ENCODE results near the gene IL32.

Gene IL32

GRCh38 chr16:3027983-3028715 is 37.3 kb upstream of the IL32 start:
- DNase-seq (ENCODE audit: low read depth in 2 of 2, low spot score in 1 of 2), result peak; percentile 68 to 74

- DNase-seq (ENCODE audit: low read depth in 2 of 2, low spot score in 1 of 2), result no peak
These were observed 36.6 kb upstream of the IL32 start for GRCh38 chr16:3028716-3029319.

- no peak for DNase-seq (ENCODE audit: low read depth in 2 of 2, low spot score in 1 of 2)
These were observed 35.8 kb upstream of the IL32 start for GRCh38 chr16:3029491-3030221.

GRCh38 chr16:3030222-3031212 is 34.9 kb upstream of the IL32 start:
- DNase-seq (ENCODE audit: low read depth in 2 of 2, low spot score in 1 of 2), result no peak

GRCh38 chr16:3032624-3033023 is 32.8 kb upstream of the IL32 start:
- no peak for DNase-seq (ENCODE audit: low read depth in 2 of 2, low spot score in 1 of 2)

GRCh38 chr16:3035289-3035971 is 30.0 kb upstream of the IL32 start:
- no peak for DNase-seq (ENCODE audit: low read depth in 2 of 2, low spot score in 1 of 2)

- DNase-seq (ENCODE audit: low read depth in 2 of 2, low spot score in 1 of 2), result no peak
These were observed 29.3 kb upstream of the IL32 start for GRCh38 chr16:3035972-3036725.

- no peak for DNase-seq (ENCODE audit: low read depth in 2 of 2, low spot score in 1 of 2)
These were observed 28.6 kb upstream of the IL32 start, which contains the start of gene BICDL2 for GRCh38 chr16:3036726-3037315. Gene BICDL2 (minus strand): TSS chr16:3036944. CDS start chr16:3035496, 1,448 bp downstream.

GRCh38 chr16:3038256-3038655 is 27.2 kb upstream of the IL32 start:
- DNase-seq (ENCODE audit: low read depth in 2 of 2, low spot score in 1 of 2), result no peak

- no peak for DNase-seq (ENCODE audit: low read depth in 2 of 2, low spot score in 1 of 2)
These were observed 26.5 kb upstream of the IL32 start for GRCh38 chr16:3038896-3039295.

- DNase-seq (ENCODE audit: low read depth in 2 of 2, low spot score in 1 of 2), result no peak
These were observed 23.1 kb upstream of the IL32 start for GRCh38 chr16:3042376-3042775.

- no peak for DNase-seq (ENCODE audit: low read depth in 2 of 2, low spot score in 1 of 2)
These were observed 20.7 kb upstream of the IL32 start for GRCh38 chr16:3044708-3045107.

- no peak for DNase-seq (ENCODE audit: low read depth in 2 of 2, low spot score in 1 of 2)
These were observed 19.4 kb upstream of the IL32 start, which contains the start of gene MMP25 for GRCh38 chr16:3045758-3046640. Gene MMP25 (plus strand): TSS chr16:3046561. CDS start chr16:3046918, 357 bp downstream.

GRCh38 chr16:3046641-3047386 is 18.6 kb upstream of the IL32 start:
- no peak for DNase-seq (ENCODE audit: low read depth in 2 of 2, low spot score in 1 of 2)

- no peak for DNase-seq (ENCODE audit: low read depth in 2 of 2, low spot score in 1 of 2)
These were observed 18.1 kb upstream of the IL32 start for GRCh38 chr16:3047387-3047720.

- no peak for DNase-seq (ENCODE audit: low read depth in 2 of 2, low spot score in 1 of 2)
These were observed 15.4 kb upstream of the IL32 start for GRCh38 chr16:3049921-3050481.

- DNase-seq (ENCODE audit: low read depth in 2 of 2, low spot score in 1 of 2), result no peak
These were observed 15.0 kb upstream of the IL32 start for GRCh38 chr16:3050487-3050886.
